ENCODE results near the gene CSF3R.

DNA sequence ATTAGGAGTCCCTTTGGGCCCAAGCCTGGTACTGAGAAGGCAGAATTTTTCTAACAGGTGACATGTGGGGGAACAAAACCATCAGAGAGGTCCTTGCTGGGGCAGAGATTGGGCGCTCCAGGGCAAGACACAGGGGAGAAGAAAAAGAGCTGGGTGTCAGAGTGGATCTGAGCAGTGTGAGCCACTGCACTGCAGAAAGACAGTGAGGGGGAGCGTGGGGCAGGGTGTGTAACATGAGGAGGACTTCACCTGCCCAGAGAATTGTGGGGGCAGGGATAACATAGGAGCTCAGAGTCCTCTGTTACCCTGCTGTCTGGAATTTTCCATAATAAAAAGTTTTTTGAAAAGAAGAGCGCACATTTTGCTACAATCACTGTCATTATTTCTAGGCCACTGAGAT lies 25.5 kb upstream of the CSF3R start:
- TF ChIP-seq POLR2A (IDR thresholded peaks at IDR 0.05; ENCODE audit: low read depth, low read length), result no peak
- no peak for TF ChIP-seq POLR2AphosphoS5 (IDR thresholded peaks at IDR 0.05; ENCODE audit: low read depth, low read length)
